Nephron (organoid): Measurements from ENCODE around the gene ACSS1.

Experiments used
- H3K27ac Mint-ChIP-seq, 3 experiments: 2 replicates each; pipeline ENCODE4 v1.8.0; 2020; ENCODE audit warnings: mixed read lengths in 3 of 3, mild to moderate bottlenecking in 2 of 3, moderate library complexity in 1 of 3
- H3K27me3 Mint-ChIP-seq: 2 replicates; pipeline ENCODE4 v1.8.0; 2021; ENCODE audit warnings: low read depth, mild to moderate bottlenecking, moderate library complexity, mixed read lengths
- H3K36me3 Mint-ChIP-seq: 2 replicates; pipeline ENCODE4 v1.8.0; 2020; ENCODE audit warnings: low read depth, mixed read lengths
- H3K4me1 Mint-ChIP-seq: 2 replicates; pipeline ENCODE4 v1.8.0; 2020; ENCODE audit warnings: mixed read lengths
- H3K4me3 Mint-ChIP-seq, 3 experiments: 2 replicates each; pipeline ENCODE4 v1.8.0; 2020; ENCODE audit warnings: mild to moderate bottlenecking in 3 of 3, mixed read lengths in 3 of 3, moderate library complexity in 2 of 3
- H3K9me3 Mint-ChIP-seq: 2 replicates; pipeline ENCODE4 v1.8.0; 2020; ENCODE audit warnings: mixed read lengths
- TF ChIP-seq, protein P1 (sequence below), 3 experiments: fragments of 200-600 bp; sonication (generic); IDR thresholded peaks; one replicate each; pipeline ENCODE4 v1.5.0; 2021; ENCODE audit warnings: antibody characterized with exemption in 3 of 3; ENCODE audit not compliant: unreplicated experiment in 3 of 3

The ACSS1 gene

DNA sequence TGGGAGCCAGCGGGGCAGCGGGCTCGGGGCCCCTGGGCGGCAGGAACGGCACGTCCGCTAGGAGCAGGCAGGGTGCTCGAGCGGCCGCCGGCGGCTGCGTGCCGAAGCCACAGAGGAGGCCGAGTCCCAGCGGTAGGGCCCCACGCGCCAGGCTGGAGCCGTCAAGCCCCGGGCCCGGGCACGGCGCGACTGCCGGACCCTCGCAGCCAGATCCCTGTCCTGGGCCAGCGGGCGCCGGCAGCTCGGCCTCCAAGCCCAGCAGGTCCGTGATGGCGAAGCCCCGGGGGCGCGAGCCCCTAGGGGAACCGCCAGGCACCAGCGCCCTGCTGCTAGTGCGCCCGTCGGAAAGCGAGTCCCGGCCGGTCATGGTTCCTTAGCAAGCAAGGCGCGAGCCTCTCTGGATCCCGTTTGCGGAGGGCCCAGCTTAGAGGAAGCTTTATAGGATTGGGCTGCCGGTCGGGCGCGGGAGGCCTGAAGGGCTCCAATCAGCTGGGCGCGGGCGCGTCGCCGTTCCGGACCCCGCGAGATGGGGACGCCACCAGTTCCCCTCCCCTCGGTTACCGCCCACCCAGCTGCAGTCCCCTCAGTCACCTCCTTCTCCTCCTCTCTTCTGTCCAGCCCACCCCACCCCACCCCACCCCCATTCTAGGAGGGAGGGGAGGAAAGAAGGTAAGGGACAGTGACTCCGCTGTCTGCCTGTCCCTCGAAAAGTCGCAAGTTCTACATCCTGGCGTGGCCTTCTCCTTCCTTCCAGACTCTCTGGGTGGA is 24.0 kb upstream of the ACSS1 start, which contains the start of gene VSX1:
Gene VSX1 (minus strand): TSS at position 412 of the 768 bp plus-strand sequence. CDS start 45 bp downstream, at position 367.
- no peaks in the 10 kb centered on the region for H3K36me3 Mint-ChIP-seq
- TF ChIP-seq, protein P1, sequence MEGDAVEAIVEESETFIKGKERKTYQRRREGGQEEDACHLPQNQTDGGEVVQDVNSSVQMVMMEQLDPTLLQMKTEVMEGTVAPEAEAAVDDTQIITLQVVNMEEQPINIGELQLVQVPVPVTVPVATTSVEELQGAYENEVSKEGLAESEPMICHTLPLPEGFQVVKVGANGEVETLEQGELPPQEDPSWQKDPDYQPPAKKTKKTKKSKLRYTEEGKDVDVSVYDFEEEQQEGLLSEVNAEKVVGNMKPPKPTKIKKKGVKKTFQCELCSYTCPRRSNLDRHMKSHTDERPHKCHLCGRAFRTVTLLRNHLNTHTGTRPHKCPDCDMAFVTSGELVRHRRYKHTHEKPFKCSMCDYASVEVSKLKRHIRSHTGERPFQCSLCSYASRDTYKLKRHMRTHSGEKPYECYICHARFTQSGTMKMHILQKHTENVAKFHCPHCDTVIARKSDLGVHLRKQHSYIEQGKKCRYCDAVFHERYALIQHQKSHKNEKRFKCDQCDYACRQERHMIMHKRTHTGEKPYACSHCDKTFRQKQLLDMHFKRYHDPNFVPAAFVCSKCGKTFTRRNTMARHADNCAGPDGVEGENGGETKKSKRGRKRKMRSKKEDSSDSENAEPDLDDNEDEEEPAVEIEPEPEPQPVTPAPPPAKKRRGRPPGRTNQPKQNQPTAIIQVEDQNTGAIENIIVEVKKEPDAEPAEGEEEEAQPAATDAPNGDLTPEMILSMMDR (IDR thresholded peaks at IDR 0.05; ENCODE audit: unreplicated experiment in 3 of 3): no peak
- no peak within 1 kb of the TSS for H3K27ac Mint-ChIP-seq
- H3K4me1 Mint-ChIP-seq: no peaks in the 10 kb centered on the region
- peaks cover 98% of the 10 kb centered on the region for H3K27me3 Mint-ChIP-seq
- H3K4me3 Mint-ChIP-seq: no peak within 1 kb of the TSS
- H3K9me3 Mint-ChIP-seq: peaks cover 3% of the 10 kb centered on the region

DNA sequence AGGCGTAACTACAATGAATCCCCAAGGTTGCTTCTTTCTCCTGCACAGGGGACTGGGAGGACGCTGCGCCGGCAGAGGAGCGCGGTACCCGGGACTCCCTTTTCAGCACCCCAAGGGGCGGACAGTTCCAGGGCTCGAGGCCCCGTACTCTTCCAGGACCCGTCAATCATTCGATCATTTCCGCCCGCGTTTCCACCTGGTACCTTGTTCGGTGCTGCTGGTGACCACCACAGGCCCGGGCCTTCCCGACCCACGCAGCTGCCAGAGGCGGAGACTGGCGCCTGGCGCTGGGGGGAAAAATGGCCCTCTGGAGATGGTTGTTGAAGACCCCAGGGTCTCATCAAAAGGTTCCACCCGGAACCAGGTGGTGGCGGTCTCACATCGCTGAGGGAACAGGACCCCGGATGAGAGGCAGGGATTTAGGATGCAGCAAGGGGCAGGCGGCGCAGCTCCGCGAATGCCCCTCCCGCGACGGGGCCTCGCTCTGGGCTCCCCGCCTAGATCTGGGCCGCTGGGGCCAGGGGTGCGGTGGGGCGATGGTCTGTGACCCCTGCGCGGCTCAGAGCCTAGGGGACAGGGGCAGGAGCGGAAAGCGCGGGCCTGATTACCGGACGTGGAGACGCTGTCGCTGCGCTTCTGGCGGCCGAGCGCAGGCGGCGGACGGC is 23.3 kb upstream of the ACSS1 start:
- H3K27me3 Mint-ChIP-seq: peaks cover 98% of the 10 kb centered on the region
- TF ChIP-seq, protein P1 (IDR thresholded peaks at IDR 0.05; ENCODE audit: unreplicated experiment in 3 of 3): peak in 2 of 3 experiments; percentile 12
- no peaks in the 10 kb centered on the region for H3K4me1 Mint-ChIP-seq
- H3K9me3 Mint-ChIP-seq: peaks cover 3% of the 10 kb centered on the region
- H3K4me3 Mint-ChIP-seq: no peak overlapping the region
- H3K36me3 Mint-ChIP-seq: no peaks in the 10 kb centered on the region
- no peak overlapping the region for H3K27ac Mint-ChIP-seq

DNA sequence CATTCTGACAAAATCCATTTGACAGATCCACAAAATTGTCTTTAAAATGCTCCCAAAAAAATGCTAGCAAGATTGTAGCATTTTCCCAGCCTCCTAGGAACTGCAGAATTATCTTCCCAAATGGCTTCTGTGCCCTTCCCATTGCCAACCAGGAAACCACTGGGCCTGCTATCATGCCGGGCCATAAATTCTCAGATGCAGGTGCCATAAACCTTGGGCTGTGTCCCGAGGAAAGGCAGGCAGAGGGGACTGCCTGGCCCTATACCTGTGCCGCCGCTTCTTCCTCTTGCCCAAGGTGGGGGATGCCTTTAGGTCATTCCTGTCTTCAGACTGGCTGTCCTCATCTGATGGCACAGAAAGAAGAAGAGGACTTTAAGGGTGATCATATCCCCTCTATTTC is 21.2 kb upstream of the ACSS1 start:
- H3K36me3 Mint-ChIP-seq: no peaks in the 10 kb centered on the region
- H3K27me3 Mint-ChIP-seq: peaks cover 98% of the 10 kb centered on the region
- H3K4me1 Mint-ChIP-seq: no peaks in the 10 kb centered on the region
- H3K9me3 Mint-ChIP-seq: peaks cover 3% of the 10 kb centered on the region
- H3K27ac Mint-ChIP-seq: no peak overlapping the region
- TF ChIP-seq, protein P1 (IDR thresholded peaks at IDR 0.05; ENCODE audit: unreplicated experiment in 3 of 3): no peak
- no peak overlapping the region for H3K4me3 Mint-ChIP-seq

DNA sequence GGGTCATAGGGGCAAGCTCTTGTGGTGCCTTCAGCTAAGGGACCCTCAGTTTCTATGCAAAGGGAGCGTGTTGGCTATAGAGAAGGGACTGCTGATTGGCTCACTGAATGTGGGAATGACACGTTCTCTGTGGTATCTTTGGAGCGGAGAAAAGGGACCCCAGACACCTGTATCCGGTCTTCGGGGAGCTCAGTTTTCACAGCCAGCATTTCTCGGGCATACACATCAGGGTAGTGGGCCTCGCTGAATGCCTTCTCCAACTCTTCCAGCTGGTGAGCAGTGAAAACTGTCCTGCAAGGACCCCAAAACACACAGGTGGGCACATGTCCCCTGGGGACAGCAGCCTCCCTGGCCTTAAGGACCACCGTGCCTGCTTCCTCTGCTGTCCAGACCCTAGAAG is 20.7 kb upstream of the ACSS1 start:
- no peaks in the 10 kb centered on the region for H3K4me1 Mint-ChIP-seq
- no peak overlapping the region for H3K27ac Mint-ChIP-seq
- no peaks in the 10 kb centered on the region for H3K36me3 Mint-ChIP-seq
- H3K27me3 Mint-ChIP-seq: peaks cover 98% of the 10 kb centered on the region
- TF ChIP-seq, protein P1 (IDR thresholded peaks at IDR 0.05; ENCODE audit: unreplicated experiment in 3 of 3): no peak
- peaks cover 3% of the 10 kb centered on the region for H3K9me3 Mint-ChIP-seq
- no peak overlapping the region for H3K4me3 Mint-ChIP-seq

DNA sequence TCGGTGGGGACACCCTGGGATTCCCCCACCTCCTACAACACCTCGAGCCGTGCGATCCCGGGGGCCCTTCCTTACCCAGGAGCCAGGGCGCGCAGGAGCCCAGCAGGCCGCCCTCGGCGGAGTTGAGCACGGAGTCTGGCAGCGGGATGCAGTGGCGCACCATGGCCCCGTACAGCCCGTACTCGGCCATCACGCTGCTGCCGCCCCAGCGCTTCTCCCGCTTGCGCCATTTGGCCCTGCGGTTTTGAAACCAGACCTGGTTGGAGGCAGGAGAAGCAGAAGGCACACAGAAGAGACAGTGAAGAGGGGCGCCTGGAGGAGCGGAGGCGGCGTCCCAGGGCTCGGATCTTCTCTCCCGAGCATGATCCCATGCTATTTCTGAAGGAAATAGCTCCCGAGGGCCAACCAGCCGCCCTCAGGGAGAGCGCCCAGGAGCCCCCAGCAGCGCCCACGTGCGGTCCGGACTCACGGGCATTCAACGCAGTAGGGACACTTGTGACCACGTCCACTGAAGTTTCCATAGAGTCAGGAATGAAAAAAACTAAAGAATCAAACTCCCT is 19.8 kb upstream of the ACSS1 start:
- no peak overlapping the region for H3K4me3 Mint-ChIP-seq
- H3K36me3 Mint-ChIP-seq: no peaks in the 10 kb centered on the region
- no peaks in the 10 kb centered on the region for H3K4me1 Mint-ChIP-seq
- H3K9me3 Mint-ChIP-seq: peaks cover 3% of the 10 kb centered on the region
- TF ChIP-seq, protein P1 (IDR thresholded peaks at IDR 0.05; ENCODE audit: unreplicated experiment in 3 of 3): no peak
- peaks cover 96% of the 10 kb centered on the region for H3K27me3 Mint-ChIP-seq
- H3K27ac Mint-ChIP-seq: no peak overlapping the region
